Stimulated activated CD8-positive, alpha-beta memory T cell treated with anti-CD3 and anti-CD28 coated beads, Interleukin-12 subunit alpha, Interleukin-12 subunit beta, amount 100 ng/mL, for 24 hours (primary cell): ENCODE measurements around the gene LAMB4.

Experiments
- DNase-seq: peaks from one replicate; pipeline ENCODE4 v3.0.0-alpha.2; 2020; ENCODE audit errors: extremely low read depth

The LAMB4 gene

DNA sequence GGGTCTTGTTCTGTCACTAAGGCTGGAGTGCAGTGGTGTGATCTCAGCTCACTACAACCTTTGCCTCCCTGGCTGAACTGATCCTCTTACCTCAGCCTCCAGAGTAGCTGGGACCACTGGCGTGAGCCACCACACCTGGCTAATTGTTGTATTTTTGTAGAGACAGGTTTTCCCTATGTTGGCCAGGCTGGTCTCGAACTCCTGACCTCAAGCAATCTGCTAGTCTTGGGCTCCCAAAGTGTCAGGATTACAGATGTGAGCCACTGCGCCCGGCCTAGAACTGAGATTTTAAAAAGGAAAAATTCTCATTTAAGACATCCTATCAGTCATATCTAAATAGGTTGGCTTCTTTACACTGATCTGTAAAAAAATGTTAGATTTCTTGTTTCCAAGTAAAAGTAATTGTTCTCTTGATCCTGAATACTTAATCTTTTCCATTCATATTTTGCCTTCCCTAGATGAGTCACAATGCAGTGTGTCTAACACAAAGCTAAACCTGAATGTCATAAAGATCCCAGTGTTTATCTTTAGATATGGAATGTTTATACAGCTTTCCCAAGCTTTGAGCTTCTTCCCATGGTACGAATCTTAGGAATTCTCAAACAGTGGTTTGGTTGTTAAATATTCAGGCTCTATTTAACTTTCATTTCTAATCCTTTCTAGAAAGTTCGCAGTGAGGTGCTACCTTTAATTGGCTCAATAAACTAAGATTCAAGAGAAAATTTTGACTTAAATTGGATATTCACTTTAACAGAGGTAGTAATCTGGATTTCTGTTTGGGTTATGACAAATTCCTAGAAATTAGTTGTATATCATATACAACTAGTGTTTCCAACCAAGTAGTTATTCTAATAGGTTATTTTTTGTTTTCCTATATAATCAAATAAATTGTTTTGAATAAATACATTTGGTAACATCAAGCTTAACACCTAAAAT is 115.1 kb downstream of the LAMB4 start:
- DNase-seq: no peak

DNA sequence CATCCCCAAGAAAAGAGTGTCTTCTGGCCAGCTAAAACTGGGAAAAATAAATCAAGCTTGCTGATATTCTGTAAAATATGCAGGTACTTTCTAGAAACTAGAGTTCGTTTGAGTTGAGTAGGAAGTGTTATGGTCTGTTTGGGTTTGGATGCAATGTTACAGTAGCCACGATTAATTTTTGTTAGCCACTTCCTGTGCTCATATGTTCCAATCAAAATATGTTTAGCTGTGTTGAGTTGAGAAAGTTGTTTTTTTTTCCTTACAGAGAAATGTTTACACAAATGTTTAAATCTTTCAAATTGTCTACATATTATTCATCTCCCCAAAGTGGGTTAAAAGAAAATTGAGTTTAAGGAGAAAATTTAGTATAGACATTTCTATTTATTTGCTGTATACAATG is 115.9 kb downstream of the LAMB4 start:
- no peak for DNase-seq

DNA sequence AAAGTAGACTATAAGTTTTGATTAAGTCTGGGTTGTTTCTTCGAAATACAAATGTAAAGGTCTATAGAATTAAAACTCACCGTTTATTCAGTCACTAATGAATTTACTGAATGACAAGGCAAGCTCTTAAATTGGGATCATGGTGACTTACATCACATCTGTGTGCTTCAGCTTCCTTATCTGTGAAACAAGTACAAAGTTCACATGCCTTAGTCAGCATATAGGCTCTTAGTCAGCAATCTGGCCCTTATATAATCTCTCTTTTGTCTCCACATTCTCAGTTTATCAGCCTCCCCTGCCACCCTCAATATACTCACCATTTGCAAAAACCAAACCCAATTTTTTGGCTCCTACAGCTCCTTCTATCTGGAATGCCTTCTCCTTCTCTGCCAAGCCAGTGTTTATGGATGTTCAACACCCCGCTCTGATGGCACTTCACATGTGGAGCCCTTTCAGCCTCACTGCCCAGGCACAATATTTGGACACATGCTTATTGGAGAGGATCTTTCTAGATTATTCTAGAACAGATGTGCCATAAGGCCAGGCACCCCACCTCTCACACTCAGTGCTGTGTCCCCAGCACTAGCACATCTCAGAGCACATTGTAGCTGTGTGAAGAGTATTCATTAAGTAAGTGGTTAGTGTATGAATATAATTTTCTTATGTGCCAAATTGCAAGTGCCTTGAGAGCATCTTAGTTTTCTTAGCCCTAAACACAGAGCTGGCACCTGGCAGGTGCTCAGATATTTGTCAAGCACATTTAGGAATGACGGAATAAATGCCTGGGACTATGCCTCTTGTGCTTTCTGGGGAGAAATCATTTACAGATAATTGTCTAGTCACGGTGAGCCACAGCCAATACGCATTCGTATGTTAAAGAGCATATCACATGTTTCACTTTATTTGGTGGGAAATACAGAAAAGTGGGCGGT is 117.4 kb downstream of the LAMB4 start:
- no peak for DNase-seq

DNA sequence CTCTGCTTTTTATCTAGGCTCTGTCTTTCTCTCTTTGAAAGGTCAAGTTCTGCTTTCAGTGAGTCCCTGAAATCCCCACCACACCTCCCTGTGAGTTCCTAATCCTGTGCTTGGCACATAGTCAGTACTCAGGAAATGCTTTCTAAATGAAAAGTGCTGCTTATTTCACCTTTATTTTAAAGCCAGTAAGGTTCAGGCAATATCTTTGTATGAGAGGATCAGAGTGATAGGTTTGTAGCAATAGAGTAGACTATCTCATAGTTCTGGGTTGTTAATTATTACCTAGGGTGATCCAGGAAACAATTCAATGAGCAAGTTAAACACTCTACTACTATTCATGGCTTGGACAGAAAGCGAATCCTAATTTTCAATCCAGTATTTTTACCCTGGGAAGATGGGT is 119.8 kb downstream of the LAMB4 start:
- DNase-seq: no peak

DNA sequence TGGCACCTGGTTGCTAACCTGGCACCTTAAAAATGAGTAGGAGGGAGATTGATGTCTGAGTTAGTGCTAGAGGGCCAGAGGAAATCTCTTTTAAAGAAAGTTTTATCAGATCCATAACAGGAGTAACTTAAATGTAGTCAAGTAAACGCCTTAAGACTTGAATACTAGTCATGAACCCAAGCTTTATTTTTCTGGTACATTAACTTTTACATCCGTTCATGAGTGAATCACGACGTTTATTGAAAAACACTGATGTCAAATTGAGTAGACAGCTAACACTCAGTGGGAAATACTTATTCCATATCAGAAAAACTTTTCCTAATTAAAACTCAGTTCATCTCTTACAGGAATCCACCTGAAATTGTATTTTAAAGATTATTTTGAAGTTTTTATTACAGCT is 120.3 kb downstream of the LAMB4 start:
- DNase-seq: no peak

DNA sequence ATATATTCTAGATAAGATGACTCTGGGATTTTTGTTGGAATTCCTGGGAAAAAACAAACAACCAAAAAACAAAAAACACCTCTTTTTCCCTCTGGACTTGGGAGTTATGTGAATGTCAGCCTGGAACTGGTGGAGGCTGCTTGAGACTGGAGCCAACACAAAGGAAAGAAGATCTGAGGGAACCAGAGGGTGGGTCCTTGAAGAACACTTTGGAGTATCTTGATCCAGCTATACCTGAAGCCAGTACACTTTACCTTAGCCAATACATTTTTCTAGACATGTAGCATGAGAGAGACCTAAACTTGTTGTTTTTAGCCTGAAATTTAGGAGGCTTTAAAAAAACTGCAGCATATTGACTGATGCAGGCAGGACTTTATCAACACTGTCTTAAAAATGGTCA is 121.3 kb downstream of the LAMB4 start:
- no peak for DNase-seq

DNA sequence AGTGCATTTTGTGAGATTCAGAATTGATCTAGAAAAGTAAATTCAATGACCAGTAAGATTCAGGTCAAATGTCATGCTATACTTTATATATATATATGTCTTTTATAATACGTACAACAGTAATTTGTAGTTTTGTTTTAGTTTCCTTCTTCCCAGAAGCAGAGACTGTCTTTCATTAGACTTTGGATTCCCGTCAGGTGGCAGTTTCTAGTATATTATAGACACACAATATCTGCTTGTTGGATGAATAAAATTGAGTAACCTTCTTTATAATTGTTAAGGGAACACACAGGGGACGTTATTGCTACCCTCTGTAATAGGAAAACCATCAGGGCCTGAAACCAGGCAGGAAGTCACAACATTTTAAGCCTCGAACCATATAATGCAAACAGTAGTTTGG is 121.9 kb downstream of the LAMB4 start:
- DNase-seq: no peak

DNA sequence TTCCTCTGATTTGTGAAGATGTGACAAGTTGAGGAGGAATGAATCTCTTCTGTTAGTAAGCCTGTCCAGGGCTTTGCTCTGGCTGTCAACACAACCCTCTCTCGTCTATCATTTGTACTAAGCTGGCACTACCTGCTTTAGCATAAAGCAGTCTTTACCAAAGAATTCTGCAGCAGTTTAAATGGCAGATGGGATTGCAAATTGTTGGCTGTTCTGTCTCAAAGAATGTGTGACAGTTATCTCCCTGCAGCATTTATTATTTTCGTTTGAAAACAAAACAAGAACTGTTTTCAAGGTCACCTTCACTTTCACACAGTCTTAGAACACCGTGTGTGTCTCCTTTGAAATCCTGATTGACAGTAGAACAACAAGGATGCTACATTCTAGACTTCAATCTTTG is 122.4 kb downstream of the LAMB4 start:
- no peak for DNase-seq

DNA sequence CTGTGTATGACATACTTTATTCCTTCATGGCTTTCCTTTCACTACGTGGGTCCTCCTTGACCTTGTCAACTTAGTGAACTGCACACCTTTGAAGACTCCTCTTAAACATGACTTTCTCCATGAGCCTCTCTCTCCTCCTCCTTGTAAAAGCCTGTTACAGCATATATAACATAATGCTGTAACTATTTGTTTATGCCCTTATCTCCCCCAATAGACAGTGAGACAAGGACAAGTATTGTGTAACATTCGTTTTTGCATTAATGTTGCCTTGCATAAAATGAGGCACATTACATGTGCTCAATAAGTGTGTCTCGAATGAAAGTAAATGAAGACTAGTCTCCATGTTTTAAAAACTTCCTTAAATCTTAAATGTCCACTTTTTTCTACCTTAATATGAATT is 122.9 kb downstream of the LAMB4 start:
- DNase-seq: no peak

DNA sequence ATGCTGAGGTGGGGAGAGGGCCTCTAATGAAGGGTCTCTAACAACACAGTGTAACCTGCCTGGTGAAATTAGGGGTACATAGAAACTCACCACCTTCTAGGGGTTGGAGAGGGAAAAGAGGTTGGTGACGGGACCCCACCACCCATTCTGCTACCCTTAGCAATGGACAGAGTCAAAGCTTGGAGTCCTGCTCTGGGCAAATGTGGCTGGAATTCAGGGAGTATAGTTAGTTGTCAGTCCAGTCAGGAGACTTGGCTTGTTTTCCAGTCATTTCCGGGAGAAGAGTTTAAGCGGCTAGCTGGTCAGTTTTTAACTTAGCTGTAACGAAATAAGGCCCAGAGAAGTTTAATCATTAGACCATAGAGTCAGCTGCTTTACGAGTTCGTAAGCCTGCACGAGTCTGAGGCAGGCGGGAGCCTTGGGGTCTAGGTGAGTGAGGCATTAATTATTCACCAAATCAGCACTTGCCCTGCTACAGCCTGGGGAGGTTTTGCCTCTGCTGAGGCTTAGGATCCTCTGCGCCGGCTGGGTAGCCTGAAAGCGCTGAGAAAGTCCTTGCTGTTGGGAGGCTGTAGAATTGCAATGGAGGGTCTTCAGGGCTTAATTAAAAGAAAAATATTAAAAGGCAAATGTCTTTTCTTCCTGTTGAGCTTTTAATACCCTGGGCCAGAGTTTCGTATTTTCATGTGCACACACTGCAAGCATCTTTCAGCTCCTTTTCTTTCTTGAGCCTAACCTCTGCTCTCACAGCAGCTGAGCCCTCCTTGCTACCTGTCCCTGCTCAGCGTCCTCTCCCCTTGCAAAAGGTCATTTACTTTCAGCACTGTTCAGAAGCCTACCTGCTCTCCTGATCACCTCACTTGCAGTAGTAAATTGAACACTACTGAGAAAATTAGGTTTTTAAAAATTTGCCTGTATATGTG is 125.7 kb downstream of the LAMB4 start:
- DNase-seq: no peak

DNA sequence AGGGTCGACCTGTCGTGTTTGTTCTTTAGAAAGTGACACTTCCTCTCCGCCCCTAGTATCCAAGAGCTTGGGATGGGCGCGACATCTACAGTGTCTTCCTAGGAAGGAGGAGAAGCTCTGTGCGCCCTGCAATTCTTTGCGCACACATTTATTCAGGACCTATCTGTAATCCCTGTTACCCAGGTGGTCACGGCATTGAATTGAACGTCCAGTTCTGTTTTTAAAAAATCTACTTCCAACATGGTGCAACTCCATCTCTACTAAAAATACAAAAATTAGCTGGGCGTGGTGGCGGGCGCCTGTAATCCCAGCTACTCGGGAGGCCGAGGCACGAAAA is 126.6 kb downstream of the LAMB4 start:
- DNase-seq: no peak

DNA sequence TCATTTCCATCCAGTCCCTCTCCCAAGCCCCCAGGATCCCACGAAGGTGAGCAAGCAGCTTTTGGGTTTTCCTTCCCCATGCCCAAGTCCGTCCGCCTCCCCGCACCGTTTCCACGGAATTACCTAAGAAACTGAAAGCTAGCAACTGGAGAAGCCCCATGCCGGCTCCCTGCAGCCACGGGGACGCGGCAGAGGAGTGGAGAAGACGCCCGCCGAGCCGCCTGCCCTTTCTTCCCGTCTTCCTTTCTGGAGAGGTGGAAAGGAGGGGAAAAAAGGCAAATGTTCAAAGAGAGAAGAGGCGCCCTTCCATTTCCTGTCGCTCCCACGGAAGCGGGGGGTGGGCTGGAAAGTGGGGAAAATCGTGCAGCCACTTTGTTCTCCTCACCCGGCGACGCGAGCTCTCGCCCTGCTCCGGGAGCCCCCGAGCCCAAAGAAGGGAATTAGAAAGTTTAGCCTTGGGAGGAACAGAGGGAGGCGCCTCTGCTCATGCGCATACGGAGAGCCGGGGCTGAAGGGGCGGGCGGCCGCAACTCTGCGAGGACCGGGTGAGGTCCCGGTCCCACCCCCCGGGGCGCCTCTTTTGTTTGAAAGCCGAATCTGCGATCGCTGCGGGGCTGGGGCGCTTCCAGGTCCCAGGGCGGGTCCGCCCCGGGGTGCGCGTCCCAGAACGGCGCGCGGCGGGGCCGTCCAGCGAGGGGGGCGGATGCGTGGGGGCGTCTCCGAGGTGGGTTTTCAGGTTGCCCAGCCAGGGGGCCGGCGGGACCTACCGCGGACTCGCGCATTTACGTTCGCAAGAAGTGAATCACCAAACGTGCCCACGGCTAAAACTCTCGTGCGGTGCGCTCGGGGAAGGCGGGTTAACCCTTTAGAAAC is 127.2 kb downstream of the LAMB4 start, which contains the start of gene LAMB1:
Gene LAMB1 (minus strand): TSS at position 436 of the 873 bp plus-strand sequence. CDS start 276 bp downstream, at position 160.
- DNase-seq: no peak

DNA sequence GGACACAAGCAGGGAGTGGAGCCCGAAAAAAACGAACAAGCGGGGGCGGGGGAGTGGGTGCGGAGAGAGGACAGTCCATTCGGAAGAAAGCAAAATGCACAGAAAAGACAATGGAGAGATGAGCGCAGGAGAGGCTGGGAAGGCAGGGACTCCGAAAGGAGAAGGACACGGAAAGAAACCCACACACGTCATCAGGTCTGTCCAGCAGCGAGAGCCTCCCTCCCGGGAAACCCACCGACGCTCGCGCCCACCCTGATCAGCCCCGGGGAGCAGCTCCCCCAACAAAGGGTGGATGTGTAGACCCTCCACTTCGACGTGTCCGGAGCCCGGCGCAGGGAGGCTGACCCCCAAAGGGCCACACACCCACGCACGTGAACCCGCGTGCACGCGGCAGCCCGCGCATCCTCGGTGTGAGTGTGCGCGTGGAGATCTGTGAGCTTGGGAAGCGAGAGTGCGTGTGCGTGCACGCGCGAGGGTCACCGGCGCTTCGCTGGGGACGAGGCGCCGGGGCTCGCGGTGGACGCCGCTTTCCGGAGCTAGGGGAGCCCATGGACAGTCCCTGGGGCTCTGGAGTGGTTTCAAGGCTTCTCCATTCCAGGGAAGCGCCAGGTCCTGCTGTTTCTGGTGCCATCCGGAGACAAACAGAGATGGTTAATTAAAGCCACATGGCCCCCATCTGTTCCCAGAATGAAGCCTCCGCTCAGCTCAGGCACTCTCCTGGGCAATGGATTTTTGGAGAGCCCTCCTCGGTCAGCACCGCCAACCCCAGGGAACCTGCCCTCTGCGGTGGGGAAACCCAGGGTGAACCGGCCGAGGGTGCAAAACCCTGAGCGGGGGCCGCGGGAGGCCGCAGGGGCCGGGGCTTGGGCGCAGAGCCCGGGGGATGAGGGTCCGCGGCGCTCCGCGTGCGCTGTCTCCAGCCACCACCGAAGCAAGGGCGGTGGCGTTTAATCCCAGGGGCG is 128.1 kb downstream of the LAMB4 start:
- DNase-seq: no peak

DNA sequence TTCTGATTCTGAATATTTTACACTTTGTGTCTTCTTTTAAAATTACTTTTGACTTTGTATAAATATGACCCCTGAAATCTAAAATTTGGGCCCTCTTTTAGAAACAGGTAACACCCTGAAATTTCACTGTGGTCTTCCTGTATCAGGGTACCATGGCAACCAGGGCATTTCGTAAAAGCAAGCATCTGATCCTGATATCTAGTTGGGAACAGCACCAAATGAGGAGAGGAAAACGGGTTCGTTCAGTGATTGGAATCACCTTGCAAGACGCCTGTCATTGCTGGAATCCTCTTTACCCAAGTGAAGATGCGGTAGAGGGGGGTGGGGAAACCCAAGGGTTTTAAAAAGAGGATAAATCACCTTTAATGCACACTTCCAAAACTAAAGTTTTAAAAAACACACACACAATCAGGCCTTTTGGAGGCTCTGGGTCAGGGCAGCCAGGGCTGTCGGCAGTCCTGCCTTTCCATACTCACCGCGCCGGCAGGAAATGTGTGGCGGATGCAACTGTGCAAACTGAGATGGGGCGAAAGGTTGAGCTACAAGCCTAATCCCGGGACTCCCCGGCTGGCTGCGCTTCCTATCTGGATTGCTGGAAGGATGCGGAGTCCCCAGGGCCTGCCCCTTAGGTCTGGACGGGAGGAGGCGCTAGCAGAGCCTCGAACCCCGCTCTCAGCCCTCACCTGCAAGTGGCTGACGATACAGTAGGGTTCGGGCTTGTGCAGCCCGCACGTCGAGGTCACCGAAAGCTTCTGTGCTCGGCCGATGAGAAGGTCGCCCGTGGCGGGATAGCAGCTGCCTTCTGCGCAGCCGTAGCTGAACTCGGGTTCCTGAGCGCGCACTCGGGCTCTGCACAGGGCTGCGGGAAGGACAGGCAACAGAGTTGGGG is 129.0 kb downstream of the LAMB4 start:
- no peak for DNase-seq

DNA sequence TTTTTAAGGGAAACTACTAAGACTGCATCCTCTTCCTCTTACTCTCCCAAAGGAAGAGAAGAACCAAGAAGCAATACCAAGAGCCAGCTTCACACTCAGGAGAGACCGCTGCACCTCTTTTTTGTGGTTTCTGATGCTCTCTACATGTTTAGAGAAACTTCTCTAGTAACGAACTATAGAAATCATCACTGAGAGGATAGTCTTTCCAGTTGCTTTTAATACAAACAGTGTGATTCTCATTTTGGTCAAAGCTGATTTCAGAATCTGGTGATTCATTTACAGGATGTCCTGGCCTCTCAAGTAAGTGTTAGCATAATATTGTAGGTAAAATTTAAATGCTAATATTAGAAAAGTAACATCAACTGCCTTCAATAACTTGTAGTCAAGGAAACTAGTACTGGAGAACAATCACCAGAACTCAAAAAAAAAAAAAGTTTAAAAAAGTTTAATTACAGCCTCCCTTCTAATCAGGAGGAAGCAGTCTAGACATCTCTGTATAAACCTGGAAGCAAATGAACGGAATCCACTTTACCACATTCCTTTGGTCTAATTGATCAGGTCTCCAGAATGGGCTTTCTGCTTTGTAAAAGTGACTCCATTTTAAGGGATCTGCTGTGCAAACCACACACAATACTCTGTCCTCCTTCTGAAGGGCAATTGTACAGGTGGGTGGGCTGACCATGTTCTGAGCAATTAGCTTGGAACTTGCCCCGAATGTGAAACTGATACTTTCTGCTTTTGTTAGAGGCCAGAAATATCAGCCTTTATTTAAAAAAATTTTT is 130.2 kb downstream of the LAMB4 start:
- DNase-seq: no peak

DNA sequence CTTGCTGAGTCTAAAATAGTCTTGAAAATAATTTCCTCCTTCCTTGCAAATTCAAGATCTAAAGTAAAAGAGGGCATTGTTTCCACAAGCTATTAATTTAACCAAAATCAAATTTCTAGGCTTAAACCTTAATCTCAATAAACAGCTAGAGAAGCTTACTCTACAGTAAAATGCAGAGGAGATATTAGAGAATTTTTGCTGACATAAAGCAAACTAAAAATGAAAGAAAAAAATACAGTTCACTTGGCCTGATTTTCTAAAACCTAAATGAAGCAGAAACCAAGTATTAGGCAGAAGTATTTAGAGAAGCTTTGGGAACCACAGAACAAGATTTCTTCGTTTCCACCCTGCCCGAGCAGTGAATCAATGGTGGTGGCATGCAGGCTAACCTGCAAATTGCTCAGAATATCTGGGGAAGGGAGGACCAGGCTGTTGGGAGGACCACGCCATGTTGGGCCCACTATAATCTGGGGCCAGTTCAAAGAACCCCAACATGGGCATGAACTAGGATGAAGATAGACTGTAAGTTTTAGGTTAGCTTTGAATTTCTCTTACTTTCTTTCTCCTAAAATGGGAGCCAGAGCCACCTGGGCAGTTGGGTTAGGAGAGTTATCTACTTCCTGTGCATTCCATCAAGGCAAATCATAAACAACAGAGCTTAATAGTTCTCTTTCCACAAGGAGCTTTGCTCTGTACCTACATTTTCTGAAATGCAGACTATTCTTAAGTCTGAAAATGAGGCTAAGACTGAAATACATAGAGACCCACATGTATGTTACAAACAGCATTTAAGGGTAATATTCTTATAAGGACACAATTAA is 131.3 kb downstream of the LAMB4 start:
- DNase-seq: no peak

DNA sequence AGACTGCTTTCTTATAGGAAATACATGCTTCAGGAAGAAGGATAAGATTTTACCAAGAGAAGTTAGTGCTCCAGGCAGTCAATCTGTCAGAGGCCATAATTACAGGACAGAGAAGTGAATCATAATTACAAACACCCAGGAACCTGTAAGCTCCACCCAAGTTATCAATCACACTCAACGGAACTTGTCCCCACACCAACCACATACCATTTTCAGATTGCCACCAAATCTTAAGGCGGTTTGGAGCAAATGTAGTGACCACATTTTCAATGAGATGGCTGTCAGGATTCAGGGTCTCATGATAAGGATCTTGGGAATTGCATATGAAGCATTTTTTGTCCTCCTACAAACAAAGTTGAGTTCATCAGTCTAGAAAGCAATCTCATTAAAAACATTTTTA is 132.0 kb downstream of the LAMB4 start:
- no peak for DNase-seq
